ENCODE measurements around the gene GMDS.

GMDS gene

DNA sequence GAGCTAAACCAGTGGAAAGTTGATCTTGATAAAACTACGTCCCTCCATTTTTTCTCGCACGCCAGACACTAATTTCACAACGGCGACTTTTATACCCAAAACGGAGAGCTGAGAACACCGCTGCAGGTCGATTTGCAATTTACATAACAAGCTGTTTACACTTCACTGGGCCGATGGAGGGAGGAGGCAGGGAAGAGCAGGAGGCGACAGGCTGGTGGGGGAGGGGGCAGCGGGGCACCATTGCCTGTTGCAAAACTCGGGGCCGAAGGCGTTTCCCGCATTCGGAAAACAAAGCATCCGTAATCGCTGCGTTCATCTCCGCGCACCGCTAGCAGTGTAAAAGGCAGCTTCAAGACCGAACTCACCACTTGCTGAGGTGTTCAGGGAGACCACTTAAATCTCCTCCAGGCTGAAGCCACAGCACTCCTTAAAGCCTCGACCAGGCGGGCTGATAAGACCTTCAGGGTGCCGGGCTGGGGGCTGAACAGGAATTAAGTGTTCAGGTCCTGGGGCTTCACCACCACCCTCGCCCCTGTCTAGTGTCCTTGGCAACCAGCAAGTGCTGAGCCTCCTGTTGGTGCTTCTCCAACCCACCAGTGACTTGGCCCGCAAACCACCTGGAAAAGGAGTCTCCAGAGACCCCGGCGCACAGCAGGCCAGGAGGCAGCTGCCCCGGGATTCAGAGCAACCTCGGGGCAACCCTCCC lies 637.7 kb downstream of the GMDS start:
- no peak for DNase-seq

DNA sequence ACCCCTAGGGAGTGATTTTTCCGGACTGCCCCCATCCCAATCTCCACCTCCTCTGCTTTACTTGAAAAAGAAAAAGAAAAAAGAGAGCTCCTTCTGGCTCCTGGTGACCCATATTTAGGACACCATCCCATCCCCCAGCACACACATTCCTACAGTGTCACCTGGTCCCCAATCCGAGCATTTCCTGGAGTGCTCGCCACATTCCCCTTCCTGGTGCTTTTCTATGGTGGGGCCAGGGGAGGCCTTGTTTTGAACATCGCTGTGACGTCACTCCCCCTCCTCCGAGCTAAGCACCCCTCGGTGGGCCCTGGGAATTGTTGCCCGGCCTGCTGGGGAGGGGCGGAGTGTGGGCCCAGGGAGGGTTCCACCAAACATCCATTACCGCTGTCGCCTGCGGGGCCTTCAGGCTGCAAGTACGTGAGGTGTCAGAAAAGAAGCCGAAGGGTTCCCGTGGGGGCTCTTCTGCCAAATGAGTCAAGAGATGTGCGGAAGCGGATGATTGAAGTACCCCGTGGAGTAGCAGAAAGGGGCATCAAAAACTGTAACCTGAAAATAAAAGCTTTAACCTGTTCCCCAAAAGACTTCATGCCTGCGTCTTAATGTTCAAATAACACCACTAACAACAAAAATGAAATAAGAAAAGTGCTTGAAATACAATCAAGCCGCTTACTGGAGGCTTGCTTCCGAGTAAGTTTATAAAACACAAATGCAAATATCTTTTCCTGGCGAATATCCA lies 638.5 kb downstream of the GMDS start:
- no peak for DNase-seq

DNA sequence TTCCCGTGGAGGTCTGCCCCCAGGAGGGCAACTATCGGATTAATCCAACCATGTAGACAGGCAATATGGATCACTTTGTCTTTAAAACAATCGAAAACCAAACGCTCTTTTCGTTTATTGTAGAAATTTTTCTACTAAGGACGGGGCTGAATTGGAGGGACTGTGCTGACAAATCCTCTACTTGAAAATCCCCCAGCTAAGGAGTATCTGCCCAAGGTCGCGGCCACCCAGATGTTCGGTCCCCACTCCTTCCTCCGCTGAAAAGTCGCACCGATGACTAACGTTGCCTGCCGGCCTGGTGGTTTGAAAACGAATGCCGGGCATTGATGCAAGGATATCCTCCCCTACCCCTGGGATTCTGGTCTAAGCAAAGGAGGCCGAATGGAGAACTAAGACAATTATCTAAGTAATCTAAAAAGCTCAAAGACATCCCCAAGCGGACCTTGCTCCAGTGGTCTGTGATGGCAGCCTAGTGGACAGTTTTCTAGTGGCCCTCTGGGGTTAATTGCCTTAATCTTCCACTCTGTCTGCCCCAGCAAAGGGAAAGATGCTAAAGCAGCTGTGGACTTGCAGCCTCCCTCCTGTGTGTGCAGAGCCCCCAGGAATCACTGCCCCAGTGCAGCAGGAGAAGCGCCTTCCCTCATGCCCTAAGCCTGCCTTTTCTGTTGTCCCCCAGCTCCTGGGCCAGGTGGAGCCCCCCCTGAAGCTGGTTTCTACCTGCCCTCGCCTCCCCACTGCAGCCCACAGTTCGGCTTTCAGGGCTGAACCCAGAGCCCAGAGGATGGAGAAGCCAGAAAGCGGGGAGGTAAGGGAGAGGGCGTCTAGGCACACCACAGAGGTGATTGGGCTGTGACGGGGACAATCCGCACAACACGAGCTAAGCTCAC lies 639.3 kb downstream of the GMDS start:
- DNase-seq = no peak

DNA sequence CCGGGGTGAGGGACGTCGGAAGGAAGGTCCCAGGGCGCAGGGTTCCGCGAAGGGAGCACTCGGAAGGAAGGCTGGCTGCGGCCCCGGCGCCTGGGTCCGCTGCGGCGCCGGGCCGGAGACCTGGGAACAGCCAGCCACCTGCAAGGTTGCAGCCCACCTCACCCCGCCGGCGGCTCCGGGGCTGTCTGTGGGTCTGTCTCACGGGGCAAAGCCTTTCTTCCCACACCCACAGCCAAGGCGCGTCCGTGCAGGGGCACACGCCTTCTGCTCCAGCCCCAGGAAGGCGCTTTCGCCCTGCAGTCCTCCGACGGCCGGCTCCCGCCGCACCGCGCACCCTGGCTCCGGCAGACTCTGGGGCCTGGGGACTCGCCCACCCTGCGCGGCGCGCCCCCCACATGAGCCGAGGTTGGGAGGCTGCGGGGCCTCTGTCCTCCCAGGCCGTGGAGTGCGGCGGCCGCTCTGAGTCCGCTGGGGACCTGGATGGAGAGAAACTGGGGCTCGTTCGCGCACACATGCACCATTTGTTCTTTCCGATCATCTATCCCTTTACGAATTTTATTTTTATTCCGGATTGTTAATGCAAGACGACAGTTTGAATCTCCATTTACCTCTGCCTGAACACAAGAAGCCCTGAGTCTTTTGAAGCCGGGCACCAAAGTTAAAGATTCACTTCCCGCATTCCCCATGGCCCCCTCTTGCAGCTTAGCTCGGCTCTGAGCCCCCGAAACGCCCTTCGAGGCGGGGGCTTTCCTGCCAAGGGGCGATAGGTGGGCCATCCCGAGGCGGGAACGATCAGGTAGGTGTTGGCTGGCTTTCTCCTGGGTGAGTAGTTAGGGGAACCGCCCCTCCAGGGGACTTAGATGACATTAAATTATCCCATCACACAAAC lies 640.2 kb downstream of the GMDS start:
- DNase-seq = no peak

DNA sequence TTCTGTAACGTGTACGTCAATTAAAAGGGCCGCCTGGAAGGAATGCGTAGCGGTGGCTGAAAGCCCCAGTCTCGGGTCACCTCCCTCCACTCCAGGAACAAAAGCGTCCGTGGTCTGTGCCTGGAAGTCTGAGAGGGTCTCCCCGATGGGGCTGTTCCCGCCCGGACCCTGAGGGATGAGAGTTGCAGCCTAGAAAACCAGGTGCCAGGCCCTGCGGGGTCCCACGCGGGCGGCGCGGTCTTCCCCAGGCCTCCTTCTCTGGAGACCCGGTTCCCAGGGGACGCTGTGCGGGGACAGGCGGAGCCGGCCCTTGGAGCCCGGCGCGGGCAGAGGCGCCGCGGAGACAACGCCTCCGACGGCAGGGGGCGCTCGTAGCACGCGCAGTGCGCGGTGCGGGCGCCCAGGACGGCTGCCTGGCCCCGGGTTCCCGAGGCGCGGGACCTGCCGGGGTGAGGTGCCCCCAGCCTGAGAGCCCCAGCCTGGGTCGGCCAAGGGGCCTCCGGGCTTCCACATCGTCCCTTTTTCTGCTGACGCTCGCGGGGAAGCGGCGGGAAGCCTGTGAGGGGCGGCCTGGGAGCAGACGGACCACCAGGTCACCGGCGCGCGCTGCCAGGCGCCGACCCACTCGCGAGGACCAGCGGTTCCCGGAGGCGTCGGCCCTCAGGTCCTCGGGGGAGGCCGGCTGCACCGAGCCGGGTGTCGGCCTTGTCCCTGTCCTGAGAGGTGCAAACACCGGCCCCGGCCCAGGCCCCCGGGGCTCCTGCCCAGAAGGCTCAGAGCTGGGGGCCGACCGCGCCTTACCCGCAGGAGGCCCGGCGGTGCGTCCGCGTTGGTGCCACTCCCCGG lies 641.0 kb downstream of the GMDS start:
- peak; percentile 63 for DNase-seq

DNA sequence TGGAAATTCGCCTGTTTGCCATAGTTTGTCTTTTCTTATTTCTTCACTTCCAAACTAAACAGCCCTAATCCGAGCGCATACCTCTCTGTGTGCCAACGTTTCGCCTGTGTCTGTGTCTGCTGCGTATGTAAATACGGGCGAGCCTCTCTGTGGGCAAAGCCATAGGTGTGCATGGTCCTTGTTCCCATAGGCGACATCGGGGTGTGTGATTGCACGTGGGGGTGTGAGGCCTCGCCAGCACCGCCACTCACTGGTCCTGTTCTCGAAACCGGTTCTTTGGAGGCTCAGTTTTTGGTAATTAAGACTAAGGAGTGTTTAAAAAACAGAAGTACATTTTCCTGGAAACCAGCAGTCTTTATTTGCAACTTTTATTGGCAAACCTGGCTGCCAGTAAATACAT lies 641.7 kb downstream of the GMDS start:
- DNase-seq = no peak

DNA sequence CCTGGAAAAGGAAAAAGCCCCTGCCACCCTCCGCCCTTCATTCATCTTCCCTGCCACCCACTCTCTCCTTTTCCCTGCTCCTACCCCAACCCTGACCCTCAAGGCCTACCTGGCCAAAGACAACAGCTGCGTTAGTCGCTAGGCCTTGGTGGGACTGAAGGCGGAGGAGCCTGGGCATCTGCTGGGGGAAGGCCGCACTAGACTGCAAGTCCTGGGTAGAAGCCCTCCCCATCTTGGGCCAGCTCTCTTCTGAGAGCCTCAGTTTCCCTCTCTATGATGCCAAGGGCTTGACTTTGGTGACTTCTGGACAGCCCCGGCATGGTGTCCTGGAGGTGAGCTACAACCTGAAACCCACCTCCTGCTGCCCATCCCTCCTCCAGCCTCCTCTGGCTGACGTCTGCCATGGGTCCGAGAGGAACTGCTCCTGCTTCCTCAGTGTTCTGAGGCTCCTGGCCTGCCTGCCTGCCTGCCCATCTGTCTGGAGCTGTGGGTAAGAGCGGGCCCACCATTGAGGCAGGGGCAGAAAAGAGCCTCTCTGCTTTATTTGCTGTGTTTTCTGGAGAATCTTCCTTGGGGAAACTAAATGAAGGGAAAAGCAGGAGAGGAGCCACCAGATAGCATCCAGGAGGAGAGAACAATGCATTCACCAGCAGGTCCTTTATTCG lies 643.2 kb downstream of the GMDS start:
- DNase-seq = no peak

DNA sequence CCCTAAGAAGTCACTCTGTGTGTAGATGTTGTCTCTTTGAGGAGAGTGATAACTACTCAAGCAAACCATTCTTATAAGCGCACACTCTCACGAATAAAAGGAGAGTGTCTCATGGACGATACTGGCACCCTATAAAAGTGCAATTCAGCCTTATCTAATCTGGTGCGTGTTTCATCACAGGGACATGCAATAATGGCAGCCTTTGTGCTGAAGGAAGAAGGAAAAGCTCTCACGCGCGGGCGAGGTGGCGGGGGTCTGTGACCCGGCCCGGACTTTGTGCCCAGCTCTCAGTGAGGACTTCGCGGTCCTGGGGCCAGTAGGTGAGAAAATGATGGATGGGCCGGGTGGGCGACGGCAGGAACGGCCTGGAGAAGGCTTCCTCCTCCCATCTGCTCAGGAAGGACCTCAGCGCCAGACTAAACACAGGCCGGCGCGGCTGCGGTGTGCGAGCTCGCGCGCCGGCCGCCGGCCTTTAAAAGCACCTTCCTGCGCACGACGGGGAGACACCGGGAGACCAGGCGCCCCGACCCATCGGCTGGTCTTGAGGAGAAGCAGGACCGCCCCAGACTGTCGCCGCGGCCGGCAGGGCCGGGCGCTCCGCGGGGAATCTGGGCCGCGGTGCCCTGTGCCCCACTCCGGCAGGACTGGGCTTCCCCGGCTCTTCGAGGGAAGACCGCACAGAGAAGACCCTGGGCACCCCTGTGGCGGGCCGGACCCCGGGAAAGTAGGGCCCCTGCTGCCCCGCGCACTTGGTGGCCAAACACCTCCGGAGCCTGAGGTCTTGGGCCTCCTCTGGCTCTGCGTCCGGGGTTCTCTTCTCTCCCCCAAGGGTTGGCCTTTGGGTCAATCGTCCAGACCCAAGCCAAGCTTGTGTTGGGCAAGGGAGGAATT lies 644.0 kb downstream of the GMDS start:
- no peak for DNase-seq

DNA sequence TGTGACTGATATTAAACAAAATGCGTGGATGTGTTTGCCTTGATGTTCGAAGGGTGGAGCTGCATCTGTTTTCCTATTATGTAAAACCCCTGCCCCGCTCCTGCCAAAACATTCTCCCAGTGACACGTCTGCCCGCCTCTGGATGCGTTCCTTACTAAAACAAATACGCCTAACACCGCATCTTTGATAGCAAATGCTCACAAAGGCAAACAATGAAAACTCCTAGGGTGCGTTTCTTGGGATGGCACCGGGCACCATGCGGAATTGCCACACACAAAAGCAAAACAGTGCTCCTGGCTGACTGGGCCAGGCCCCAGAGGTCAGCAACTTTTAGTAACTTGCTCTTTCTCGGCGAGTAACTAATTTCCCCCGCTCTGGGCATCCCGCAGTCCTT lies 644.6 kb downstream of the GMDS start:
- DNase-seq = no peak

DNA sequence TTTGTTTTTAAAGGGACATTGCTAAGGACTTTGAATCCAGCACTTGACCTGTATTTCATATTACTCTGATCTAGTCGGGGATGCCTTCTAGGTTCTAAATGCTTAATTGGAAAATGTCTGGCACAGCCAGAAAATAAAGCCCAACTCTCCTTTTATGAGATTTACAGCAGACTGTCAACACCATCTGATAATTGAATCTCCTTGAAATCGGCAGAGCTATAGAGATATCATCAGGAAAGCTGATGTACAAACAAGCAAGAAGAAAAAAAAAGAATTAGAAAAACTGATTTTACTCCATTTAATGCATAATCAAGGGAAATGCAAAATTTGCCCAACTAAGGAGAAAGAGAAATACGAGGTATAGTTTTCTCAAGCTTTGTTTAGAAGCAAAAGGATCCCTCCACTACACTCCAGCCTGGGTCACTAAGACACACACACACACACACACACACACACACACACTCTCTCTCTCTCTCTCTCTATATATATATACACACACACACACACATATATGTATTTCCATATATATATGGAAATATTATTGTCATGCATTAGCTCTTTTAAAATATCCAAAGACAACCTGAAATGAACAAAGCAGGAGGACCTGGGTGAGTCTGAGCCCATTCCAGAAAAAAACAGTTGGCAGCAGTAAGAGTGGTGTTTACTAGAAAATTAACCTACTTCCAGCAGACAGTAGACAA lies 645.2 kb downstream of the GMDS start:
- DNase-seq = no peak

DNA sequence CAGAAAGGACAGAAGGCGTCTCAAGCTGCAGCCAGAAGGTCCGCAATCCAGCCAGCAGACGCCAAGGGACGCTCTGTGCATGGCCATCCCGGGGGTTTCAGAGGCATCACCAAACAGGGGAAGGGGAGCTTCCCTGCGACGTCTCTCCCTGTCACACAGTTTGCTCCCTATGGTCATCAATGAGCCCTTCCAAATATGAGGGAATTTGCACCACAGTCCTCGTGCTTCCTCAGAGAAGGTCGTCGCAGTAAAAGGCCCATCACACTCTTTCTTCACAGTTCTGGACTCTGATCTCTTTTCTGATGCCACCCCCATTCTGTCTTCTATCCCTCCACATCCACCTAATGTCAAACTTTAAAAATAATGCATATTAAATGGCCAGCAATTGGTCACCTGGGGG lies 645.9 kb downstream of the GMDS start:
- no peak for DNase-seq

DNA sequence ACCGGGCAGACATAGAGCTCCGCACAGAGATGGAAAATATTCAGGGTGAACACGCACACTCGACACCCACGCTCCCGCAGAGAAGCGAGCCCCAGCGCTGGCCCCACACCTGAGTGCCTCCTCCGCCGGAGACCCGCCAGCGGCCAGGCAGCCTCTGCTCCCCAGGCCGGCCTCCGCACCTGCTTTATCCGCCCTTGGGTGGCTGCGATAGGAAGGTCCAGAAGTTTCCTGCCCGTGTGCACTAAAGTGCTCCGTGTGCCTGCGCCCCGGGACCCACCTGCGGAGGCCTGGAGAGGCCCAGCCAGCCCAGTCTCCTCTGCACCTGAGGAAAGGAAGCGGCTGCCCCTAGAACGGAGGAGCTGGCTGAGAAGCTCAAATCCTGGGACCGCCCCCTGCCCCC lies 646.5 kb downstream of the GMDS start:
- no peak for DNase-seq

DNA sequence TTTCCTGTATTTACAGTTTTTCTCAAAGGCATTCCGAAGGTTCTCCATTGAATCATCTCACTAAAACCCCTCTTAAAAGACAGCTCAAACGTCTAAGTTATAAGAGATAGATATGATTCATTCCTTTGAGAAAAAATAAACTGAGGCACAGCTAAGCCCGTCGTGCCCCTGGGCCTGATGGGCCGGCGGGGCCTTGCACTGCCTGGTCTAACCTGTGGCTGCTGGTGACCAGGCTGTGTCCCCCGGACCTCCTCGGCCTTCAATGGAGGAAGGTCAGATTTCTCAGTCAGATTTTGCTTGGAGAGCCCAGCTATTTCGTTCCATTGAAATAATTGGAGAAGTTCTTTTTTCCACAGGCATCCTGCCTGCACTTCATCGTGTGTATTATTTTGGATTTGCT lies 647.0 kb downstream of the GMDS start:
- no peak for DNase-seq

DNA sequence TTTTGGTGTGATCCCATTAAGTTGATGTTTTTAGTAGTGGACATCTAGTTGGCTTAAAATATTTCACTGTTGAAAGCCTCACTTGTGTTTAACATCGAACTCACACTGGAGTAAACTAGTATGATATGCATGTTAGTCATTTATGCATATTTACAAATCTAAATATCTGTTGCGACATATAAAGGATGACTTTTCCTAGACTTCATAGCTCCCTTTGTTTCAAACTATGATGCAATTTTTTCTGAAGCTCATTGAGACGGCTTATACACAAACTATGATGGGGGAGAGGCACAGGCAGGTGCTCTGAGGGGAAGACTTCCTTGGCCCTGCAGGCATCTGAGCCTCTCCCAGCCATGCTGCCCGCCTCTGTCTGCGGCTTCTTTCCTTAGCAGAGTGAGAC lies 647.5 kb downstream of the GMDS start:
- DNase-seq = no peak

DNA sequence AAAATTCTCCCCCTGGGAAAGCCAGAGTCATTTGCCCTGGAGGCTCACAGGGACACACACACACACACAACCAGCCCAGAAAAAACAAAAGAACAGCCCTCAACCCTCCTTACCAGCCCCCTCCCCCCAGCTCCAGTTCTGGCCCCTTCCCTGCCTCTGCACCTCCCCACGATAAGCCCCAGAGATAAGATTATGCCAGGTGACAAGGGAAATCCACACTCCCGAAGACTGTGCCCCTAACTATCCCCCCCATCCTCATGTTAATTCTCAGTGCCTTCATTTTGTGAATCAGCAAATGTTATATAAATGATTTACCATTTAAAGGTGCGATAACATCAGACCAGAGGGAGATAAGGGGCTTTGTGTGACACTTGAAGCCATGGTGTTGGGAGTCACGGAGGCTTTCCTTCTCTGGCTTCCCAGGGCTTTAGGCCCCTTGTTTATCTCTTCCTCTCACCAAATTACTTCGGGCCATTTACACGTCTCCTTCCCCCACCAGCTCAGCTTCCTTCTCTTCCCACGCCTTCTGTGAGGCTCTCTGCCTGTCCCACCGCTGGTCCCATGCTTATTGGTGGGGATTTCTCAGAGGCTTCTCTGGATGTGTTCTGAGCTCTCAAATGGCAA lies 648.2 kb downstream of the GMDS start:
- DNase-seq = no peak

DNA sequence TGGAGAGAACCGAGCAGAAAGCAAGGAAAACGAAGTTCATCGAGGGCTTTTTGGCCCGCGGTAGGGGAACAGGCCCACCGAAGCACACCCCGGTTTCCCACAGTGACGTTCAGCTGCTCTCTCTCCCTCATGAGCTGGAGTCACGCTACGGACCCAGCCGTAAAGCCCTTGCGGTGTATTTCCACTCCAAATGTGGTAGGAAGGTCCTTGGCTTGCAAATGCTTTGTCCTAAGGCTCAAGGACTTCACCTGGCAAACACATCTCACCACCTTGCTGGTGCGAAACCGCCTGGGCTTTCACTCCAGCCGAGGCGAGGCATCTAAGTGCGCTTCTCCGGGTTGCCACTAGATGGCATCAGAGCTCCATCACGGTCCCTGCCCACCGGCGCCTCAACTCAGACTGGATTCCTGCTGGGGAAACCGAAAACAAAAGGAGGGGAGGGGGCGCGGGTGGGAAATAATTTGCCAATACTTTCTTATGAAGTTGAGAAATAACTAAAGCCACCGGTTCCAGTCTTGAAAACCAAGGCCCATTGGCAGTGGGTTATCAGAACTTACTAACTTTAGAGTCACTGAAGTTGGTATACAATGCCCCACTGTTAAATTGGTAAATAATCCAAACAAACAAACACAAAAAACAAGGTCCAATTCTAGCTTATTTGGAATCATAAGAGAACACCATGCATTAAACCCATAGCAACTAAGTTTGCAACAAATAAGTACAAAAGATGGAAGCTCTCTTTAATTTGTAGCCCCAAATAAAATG lies 649.1 kb downstream of the GMDS start:
- DNase-seq = peak; percentile 68

DNA sequence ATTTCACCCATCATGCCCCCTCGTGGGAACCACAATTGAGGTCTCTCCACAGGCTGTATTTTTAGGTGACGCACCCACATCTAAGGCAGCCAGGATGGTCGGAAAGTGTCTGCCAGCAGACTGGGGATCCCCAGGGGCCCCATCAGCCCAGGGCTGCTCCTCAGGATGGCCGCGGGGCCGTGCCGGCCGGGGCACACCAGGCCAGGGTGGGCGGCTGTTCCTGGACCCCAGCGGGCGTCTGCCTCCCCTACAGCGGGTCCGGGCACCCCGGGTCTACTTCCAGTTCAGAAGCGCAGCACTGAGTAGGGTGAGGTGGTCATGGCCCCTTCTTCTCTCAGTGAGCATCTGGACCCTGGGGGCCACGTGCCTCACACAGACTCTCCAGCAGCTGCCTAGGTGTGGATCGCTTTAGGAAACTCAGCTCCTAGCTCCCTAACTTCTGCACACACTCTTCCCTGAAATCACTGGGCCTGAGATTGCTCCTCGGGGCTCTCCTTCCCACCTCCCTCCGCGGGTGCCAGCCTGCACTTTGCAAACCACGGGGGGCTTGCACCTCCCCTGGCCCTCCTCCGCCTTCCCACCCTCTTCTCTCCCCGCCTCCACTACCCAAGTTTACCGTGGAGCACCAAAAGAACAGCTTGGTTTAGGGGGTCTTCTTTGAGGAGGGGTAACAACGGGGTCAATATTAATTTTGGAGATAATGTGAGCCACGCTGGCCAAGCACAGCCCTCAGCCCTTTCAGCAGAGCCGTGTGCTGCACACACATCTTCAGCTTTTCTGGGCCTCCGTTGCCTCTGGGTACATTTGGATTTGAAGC lies 649.9 kb downstream of the GMDS start:
- peak; percentile 42 for DNase-seq
